GM19372 (cell line): ENCODE measurements around the gene UNK.

Experiments
- ATAC-seq: cut with Tn5 transposase; IDR thresholded peaks from one replicate; pipeline ENCODE4 v1.9.1; 2021; ENCODE audit warnings: mild to moderate bottlenecking, low read depth, moderate library complexity; ENCODE audit not compliant: unreplicated experiment

UNK gene

DNA sequence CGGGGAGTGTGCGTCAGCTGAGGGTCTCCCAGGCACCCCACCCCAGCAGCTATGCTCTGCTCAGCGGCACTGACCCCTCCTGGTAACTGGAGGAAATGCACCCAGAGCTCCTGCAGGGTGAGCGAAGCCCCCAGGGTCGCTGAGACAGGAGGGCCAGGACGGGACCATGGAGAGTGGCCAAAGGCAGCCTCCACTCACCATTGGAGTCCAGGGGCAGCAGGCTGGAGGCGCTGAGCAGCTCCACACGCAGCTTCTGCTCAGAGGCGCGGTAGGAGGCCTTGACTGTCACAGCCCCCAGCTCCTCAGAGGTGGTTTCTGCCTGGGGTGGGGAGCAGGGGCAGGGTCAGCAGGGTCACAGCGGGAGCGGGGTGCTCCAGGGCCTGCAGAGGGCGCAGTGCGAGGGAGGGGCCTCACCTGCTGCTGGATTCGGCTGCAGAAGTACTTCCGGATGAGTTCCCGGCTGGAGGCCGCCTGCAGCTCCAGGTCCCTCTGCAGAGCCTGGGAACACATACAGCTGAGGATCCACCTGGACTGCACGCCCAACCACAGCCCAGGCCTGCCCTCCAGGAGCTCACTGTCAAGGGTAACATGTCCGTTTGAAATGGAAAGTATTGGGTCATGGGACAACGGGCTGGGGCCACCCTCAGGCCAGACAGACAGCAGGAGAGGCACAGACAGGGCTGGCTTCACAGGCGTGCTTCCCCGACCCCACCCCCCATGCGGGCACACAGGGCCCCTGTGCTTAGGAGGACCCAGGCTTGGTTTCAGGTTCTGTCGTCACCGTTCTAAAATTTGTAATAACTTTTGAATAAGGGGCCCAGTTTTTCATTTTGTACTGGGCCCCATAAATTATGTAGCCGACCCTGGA is 45.8 kb downstream of the UNK start:
- ATAC-seq: no peak

DNA sequence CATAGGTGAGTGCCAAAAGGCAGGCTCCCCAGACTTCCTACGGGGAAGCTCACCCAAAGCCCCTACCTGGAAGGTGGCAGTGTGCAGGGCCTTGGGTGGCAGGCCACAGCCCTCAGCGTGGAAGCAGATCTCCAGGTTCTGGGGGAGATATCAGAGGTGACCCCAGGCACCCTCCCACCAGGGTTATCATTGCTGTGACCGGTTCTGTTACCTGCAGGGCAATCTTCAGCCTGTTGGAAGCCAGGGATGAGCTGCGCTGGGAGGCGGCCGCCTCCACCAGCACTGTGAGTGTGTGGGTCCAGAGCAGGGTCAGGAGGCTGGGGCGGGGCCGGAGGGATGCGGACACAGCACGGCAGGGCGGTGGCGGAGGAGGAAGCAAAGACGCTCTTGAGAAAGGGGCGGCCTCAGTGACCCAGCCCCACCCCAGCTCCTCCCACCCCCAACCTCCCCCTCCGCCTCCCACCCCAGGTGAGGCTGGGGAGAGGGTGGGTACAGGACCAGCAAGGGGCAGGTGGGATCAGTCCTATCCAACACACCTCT is 46.5 kb downstream of the UNK start:
- no peak for ATAC-seq

DNA sequence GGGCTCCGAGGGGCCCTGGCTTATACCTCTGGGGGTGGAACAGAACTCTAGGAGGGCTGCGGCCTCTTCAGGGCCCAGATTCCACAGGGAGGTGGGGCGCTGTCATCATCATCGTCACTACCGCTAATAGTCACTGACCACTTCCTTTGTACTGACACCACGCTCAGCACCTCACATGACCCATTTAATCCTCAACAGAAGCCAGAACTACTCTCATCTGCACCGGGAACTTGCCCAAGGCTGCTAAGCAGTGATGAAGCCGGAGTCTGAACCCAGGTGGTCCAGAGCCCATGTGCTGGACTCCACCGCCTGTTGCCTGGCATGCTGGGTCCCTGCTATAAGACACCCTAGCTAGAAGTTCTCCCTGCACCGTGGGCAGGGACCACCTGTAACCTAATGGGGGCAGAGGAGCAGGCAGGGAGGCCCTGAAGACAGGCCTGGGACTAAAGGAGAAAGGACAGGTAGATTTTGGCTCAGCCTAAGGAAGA is 47.6 kb downstream of the UNK start:
- ATAC-seq: no peak

DNA sequence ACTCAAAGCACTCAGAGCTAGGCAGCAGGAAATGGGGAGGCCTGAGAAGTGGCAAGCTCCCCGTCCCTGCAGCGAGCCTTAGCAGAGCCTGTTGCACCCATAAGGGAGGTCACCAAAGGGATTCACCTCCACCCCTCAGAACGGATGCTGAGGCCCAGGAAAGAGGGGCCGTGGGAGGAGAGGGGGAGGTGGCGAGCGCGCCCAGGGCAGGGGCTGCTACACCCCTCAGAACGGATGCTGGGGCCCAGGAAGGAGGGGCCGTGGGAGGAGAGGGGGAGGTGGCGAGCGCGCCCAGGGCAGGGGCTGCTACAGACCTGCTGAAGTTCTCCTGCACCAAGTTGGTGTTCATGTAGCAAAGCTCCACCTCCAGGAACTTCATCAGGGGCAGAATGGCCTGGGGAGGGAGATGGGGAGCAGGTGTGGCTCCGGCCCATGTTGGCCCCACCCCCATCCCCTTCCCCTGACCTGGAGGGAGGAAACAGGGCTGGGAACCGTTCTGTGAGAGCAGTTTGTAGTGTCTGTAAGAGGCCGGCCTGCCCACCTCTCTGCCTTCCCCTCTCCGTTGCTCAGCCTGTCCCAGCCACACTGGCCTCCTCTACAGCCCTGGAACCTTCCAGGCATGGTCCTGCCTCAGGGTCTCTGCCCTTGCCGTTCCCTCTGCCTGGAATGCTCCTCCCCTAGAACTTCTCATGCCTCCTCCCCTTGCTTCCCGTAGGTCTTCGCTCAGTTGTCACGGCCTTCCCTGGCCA is 48.2 kb downstream of the UNK start:
- no peak for ATAC-seq

DNA sequence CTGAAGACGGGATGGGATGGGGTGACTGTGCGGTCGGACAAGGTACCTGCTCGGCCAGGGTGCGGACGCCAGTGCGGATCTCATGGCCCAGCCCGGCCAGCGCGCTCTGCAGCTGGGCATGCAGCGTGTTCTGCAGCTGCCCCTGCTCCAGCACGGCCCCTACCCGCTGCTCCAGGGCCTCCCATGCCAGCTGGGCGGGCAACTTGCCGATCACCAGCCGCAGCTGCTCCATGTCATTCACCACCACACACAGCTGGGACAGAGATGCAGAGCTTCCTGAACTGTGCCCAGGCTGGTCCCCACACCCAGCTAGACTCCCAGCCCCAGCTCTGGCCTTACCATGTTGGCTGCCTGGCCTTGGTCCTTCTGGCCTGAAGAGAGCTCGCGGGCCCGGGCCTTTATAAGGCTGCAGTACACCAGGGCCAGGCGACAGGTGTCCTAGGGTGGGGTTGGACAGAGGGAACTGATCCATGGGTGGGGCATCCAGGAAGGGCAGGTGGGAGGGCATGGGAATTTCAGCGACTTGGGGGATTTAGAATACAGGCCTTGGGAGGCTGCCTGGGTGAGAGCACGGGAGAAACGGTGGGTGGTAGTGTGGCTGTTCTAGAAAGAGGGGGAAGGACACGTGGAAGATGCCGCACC is 49.8 kb downstream of the UNK start:
- ATAC-seq: no peak

DNA sequence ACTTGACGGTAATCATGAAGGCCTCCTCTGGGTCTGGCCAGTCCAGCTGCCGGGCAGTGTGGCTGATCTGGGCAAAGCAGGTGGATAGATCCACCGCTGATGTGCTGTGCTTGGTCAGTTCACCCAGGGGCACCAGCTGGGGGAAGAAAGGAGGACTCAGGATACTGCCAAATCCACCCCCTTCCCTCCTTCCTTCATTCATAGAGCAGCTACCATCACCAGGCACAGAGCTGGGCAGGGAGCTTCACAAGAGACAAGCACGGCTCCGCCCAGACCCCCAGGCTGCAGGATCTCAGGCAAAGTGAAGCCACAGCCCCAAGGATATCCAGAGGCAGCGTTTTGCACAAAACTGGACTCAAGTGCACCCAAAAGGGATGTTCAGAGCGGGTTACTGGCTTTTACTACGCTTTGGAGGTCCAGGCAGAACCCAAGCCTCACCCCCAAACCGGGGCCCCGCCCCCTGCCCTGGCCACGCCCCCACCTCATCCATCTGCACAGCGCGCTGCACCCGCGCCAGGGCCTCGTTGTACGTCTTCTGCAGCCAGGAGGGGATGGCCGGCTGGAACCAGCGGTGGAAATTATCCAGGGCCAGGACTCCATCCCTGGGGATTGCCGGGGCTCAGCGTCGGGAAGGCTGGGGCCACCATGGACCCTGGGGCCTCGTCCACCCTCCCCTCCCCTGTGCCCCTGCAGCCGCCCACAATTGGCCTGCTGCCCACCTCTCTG is 50.5 kb downstream of the UNK start:
- no peak for ATAC-seq

DNA sequence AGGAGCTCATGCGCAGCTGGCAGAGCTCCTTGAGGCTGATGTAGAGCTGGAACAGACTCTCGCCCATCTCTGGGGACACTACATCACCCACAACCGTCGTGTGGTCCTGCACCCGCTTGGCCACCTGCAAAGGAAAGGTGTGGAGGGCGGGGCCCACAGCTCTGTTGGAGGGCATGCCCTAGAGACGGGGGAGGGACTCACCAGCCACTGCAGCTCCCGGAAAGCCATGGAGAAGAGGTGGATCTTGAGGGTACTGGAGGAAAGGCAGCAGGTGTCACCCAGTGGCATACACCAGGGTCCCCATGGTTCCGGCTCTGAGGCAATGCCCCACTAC is 51.0 kb downstream of the UNK start:
- no peak for ATAC-seq

DNA sequence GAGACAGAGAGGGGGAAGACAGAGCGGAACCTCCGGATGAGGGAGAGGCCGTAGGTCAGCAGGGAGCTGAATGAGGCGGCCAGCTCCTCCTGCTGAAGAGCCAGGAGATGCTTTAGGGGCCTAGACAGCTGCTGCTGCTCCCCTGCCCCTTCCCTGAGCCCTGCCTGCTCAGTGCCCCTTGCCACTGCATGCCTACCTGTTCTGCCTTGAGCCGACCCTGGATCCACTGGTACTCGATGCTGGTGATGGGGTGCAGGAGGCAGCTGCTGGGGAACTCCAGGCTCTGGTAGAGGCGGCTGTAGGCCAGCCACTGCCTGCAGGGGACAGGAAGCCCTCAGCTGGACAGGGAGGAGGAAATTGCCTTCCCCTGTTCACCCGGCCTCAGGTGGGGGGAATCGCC is 52.0 kb downstream of the UNK start:
- no peak for ATAC-seq

DNA sequence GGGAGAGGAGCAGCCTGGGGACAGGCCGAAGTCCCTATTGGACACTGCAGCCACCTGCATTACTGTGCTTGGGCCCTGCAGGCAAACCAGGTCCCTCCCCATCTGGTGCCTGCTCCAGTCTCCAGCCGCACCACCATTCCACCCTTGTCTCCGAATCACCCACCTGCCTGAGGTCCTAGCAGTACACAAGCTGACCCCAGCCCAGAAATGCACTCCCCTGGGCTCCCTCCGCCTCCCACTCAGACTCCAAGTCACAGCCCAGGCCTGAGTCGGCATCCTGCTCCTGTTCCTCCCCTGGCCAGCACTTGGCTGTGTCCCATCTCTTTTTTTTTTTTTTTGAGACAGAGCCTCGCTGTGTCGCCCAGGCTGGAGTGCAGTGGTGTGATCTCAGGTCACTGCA is 53.3 kb downstream of the UNK start:
- no peak for ATAC-seq

DNA sequence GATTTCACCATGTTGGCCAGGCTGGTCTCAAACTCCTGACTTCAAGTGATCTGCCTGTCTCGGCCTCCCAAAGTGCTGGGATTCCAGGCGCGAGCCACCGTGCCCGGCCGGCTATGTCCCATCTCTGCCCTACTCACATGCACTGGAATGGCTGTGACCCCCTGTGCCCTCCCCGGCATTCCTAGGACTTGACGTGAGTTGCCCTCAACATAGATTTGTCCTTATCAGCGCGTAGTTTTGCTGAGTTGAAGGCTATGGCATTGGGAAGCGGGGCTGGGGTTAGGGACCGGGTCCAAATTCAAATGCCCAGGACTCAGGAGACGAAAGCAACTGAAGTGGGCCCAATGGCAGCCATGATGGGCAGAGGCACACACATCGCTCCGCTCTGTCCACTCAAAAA is 53.8 kb downstream of the UNK start:
- ATAC-seq: no peak

DNA sequence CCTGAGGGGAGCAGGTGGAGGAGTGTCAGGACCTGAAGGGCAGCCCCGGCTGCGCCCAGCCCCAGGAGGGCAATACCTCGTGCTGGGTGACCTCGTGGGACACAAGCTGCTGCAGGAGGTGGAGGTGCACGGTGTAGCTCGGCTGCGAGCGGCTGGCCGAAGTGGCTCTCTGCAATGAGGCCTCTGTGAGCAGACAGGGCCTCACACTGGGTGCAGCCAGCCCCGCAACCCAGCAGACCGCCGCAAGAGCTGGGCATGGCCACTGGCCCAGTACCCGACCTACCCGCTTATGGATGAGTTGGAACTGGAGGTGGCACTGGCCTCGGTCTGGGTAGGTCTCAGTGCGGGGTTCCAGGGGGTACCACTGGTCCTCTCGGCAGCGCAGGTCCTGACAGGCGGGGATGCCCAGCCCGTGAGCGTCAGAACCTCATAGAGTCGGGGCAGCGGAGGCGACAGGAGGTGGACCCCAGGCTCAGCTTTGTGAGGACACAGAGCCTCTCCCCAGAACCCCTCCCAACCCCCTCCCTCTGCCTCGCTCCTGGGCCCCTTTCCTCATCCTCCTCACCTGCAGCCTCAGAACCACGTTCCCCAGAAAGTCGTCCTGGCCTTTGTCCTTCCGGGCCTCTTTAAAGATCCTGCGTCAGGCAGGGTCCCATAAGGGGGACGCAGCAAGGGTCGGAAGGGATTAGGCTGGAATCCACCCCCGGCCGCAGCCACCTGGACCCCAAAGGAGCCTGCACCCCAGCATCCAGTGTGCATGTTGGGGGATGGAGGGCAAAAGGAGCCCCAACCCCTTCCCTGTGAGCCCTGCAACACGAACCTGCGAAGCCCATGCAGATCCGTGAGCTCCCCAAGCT is 55.6 kb downstream of the UNK start:
- no peak for ATAC-seq

DNA sequence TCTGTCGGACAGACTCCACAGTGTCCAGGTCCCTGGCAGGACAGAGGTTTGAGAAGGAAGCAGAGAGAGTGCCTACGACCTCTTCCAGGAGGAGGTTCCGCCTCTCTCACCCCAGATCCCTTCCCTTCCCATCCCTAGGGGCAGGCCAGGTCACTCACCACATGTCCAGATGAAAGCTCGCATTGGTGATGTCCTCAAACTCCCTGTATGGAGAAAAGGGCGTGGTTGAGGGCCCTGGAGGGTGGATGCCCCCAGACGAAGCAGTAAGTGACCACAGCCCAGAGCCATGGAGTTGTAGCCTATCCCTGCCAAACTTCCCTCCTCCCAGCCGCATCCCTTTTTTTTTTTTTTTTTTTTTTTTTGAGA is 56.2 kb downstream of the UNK start:
- ATAC-seq: no peak

DNA sequence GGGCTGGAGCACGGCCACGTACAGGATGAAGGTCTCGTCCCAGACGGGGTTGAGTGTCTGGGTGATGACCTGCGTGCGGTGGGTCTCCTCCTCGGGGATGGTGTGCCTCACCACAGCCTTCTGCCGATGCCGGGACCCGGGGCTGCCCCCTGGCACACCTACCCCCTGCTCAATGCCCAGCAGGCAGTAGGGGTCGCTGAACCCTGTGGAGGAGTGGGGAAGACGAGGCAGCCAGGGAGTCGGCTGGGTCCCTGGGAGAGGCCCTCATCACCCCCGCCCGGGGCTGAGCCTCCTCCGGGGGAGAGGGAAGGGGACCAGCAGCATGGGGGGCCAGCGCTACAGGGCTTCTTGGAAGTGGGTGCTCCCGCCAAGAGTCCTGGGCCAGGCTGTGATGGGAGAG is 57.8 kb downstream of the UNK start:
- ATAC-seq: no peak

DNA sequence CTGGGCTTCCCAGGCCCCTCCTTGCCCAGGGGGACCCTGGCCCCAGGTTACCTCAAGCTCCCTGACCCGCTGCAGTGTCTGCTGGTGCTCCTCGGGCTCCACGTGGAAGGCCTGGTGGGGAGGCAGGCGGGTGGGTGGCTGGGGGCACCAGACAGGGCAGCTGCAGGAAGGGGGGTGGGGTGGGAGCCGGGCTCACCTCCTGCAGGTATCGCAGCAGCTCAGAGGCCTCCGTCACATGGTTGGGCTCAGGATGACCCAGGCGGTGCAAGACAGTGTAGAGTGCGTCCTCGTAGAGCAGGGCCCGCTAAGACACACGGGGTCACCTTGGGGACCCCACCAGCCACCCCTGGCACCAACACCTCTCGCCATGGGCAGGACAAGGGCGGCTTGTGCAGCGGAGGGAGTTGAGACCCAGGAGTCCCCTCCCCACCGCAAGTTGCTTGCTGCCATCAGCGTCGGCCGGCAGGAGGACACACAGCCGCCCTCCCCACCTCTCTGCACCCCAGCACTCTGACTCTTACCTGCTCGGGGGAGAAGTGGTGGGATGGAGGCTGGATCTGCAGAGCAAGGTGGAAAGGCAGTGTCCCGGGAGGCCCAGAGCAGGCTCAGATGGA is 58.5 kb downstream of the UNK start:
- no peak for ATAC-seq

DNA sequence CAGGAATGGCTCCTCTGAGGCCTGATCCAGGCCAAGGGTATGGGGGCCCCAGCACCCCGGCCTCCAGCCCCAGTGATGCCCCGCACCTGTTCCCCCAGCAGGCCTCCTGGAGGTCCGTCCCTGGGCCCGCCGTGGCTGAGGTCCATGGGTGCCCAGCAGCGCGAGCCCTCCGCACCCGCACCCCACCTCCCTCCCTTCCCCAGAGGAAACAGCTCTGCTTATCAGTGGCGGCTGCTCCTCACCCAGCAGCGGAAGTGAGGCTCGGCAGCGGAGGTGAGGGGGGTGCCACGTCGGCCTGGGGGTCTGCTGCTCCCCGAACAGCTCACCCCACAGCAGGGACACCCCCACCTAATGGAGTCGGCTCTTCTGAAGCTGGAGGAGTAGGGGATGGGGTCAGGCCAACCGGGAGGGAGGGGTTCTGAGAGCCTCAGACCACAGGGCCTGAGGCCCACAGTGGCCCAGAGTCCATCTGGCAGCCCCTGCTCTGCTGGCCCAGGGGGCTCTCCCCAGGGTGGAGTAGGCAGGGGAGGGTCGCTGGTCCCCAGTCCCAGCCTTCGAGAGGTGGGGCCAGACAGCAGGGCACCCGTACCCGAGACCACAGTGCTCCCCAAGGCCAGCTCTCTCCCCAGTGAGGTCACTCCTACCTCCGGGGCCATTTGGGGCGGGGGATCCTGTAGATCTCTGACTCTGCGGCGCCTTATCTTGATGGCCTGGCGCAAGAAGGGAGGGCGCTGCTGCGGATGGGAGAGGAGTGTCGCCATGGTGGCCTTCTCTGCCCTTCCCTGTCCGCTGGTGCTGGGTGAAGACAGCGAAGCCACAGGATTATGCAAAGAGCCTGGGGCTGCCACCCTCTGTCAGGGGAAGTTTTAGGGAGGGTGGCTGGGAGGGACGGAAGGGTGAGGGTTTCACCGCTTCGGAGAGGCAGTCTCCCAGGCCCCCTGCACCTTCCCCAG is 59.2 kb downstream of the UNK start, which contains the start of gene UNC13D:
TSS of gene UNC13D (minus strand) at position 828 of the 953 bp plus-strand sequence. CDS start at position 761, 67 bp downstream.
- no peak for ATAC-seq

DNA sequence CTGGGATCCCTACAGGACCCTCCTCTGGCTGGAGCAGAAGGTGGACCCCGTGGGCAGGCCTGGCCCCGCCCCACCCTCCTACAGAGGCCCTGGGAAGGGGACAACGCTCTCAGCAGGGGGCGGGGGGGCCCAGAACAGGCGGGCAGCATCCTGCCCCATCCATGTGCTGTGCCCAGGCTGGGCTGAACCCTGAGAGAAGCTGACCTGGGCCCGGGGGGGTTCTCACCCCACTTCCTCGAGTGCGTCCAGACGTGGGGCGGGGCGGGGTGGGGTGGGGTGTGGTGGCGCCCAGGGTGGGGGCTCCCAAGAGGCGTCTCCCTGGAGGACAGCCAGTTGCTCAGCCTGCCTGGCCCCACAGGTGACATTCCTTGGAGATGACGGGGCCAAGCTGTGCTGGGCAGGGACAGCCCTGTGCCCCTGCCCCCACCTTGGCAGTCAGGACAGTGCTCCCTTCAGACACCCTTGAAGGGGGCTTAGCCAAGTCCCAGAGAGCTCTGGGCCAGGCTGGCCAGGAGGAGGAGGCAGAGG is 60.0 kb downstream of the UNK start:
- no peak for ATAC-seq

DNA sequence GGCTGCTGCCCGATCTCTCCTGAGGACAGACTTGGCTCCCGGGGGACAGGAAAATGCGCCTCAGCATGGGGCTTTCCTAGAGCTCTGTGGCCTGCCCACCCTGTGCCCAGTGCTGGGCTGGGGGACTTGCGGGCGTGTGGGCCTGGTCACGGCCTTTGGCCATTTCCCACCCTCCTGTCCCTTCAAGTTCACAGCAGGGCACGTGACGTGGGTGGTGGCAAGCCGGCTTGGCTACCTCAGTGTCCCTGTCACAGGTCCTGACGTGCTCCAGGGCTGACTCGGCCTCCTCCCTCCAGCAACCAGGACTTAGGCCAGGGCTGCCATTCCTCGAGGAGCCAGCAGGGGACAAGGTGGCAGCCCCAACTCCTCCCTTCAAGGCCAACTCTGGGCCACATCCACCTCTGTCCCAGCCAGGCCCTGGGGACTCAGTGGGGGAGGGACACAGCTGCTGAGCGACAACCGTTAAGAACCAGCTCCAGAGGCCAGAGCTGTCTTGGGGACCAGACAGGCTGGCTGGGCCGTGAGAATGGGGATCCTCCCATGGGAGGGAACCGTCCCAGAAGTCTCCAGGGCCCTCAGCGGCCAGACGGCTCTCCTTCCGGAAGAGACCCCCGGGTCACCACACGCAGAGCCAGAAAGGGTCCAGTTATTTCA is 60.6 kb downstream of the UNK start:
- no peak for ATAC-seq
